GM12874 (cell line): ENCODE data around the gene CRADD.

ENCODE experiments used
- TF ChIP-seq, protein P1 (sequence below): IDR thresholded peaks from 2 replicates; pipeline ENCODE4 v1.5.1; 2011; ENCODE audit warnings: low read depth, mild to moderate bottlenecking, control low read depth, low read length, moderate library complexity; ENCODE audit not compliant: insufficient read depth

Gene CRADD

DNA sequence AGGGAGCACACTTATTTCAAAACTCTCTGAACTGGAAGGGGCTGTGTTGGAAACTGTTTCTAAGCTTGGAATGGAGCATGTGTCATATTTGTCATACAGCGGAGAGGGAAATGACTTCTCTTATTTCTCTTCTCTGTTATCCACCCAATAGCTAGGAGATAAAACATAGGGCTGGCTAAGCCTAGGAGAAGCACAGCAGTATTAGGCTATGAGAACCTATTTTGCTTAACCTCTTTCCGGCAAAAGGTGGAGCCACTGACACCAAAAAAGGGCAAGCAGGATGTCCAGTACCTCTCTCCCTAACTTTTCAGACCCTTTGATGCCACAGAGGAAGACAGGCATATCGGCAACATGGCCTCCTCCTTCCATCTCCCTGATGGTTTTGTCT, 148.3 kb downstream of the CRADD start:
- TF ChIP-seq, protein P1, sequence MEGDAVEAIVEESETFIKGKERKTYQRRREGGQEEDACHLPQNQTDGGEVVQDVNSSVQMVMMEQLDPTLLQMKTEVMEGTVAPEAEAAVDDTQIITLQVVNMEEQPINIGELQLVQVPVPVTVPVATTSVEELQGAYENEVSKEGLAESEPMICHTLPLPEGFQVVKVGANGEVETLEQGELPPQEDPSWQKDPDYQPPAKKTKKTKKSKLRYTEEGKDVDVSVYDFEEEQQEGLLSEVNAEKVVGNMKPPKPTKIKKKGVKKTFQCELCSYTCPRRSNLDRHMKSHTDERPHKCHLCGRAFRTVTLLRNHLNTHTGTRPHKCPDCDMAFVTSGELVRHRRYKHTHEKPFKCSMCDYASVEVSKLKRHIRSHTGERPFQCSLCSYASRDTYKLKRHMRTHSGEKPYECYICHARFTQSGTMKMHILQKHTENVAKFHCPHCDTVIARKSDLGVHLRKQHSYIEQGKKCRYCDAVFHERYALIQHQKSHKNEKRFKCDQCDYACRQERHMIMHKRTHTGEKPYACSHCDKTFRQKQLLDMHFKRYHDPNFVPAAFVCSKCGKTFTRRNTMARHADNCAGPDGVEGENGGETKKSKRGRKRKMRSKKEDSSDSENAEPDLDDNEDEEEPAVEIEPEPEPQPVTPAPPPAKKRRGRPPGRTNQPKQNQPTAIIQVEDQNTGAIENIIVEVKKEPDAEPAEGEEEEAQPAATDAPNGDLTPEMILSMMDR, result no peak

DNA sequence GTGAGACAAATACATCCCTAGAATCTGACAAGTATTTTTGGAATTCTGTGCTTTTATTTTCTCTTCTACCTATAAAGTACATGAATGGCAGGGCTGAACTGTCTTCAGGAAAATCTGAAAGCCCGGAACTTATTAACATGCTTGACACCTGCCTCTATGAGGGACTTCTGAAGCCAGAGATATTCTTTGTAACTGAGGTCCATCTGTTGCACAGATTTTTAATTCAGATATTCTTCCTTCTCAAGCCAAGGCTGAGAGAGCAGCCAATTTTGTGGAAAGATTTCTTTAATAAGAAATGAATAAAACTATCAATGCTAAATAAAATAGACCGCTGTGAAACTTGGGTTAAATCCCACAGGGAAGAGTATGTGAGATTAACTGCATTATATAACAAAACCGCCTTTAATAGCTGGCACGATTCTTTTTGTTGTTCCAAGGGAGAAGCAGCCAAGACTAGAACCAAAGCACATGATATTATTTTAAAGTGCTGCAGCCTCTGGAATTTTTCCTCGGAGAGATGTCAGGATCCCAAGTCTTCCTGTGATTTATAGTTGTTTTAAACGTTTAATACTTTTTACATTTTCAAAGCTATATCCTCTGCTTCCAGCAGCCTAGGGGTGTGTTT, 148.9 kb downstream of the CRADD start:
- TF ChIP-seq, protein P1, result no peak

DNA sequence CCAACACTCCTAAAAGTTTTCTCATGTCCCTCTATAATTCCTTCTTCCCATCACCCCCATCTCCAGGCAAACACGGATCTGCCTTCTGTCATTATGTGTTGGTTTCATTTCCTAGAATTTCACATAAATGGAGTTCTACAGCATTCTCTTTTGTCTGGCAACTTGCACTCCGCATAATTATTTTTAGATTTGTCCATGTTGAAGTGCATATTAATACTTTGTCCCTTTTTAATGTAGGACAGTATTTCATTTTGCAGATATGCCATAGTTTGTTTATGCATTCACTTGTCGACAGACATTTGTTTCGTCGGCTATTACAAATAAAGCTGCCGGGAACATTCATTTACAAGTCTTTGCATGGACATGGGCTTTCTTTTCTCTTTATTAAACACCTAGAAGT, 150.0 kb downstream of the CRADD start:
- TF ChIP-seq, protein P1, result no peak

DNA sequence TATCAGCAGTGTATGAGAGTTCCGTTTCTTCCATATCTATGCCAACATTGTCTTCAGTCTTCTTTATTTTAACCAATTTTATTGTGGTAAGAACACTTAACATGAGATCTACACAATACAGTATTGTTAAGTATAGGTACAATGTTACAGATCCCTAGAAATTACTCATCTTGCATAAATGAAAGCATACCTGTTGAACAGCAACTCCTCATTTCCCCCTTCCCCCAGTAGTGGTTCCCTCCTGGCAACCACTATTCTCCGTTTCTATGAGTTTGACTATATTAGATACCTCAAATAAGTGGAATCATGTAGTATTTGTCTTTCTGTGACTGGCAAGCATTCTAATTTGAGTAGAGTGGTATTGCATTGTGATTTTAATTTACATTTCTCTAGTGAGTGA, 150.5 kb downstream of the CRADD start:
- TF ChIP-seq, protein P1, result no peak

DNA sequence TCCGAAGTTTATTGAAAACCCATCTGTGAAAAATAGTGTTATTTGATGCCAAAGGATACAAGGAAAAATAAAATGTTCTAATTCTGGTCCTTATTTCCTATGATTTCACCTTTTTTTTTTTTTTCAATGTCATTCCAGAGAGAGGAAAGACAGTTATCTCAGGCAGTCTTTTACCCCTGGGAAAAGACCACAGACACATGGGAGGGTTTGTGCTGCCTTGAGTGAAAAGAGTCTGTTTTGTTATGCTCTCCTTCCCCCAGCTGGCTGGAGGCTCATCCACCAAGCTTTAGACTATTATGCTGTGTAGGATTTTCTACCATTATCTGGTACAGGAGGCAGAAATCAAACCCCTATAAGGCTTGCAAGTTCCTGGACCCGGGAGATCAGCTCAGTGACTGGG, 151.8 kb downstream of the CRADD start:
- TF ChIP-seq, protein P1, result no peak

DNA sequence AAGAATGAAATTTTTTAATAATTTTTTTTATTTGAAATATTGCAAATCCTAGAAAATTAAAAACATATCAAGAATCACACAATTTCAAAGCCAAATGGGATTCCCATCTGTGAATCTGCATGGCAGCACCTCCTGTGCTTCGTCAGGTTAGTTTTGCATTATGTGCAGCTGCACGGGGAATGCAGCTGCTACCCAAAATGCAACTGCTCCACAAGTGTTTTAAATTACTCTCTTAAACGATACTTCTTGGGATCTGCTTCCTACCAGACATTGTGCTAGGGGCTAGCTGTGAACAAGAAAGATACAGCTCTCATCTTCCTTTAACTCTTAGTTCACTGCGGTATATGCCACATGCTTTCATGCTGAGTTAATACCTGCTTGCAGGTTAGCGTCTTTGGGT, 154.2 kb downstream of the CRADD start:
- TF ChIP-seq, protein P1, result no peak

DNA sequence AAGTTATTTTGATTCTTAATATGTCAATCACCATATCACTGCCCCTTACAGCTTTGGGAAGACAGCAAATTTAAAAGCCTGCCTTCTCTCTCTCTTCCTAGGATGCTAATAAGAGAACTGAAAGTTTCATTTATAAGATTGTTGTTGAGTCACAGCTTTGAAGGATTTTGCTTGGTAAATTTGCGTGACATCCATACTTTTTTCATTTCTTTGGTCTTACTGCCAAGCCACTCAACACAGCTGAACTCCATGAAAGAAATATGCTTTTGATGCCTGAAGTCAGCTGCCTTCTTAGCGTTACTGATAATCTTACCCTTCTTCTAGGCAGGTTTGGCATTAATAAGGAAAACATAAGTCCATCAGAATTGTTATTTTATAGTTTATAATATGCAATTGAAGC, 155.0 kb downstream of the CRADD start:
- TF ChIP-seq, protein P1, result no peak

DNA sequence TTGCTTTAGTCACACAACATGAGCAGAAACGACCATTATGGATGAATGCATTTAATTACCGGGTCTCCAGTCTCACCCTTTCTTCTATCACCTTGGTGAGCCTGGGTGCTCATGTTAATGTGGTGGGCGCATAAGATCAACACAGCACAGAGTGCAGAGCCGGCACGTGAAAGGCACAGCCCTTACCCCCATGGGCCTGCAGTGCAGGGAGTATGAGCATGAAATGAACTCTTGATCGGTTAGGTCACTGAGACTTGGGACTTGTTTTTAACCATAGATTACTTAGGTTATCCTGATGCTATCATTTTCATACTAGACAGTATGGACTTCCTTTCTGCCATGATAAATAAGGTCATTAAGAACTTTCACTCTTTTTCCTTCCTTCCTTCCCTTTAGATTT, 156.8 kb downstream of the CRADD start:
- TF ChIP-seq, protein P1, result no peak
